HG02571 (cell line): ENCODE measurements around the gene DOCK1.
"Not testable (repeated sequence)": the region's sequence is repeated elsewhere in the genome, so short reads cannot be mapped to it uniquely, and the experiment has no call there.

ENCODE experiments used
- ATAC-seq: cut with Tn5 transposase; IDR thresholded peaks from one replicate; pipeline ENCODE4 v1.9.1; 2021; ENCODE audit warnings: mild to moderate bottlenecking, moderate library complexity; ENCODE audit not compliant: unreplicated experiment

The DOCK1 gene

GRCh38 chr10:126902157-126902556 lies 3.1 kb upstream of the DOCK1 start:
- ATAC-seq = no peak

DNA sequence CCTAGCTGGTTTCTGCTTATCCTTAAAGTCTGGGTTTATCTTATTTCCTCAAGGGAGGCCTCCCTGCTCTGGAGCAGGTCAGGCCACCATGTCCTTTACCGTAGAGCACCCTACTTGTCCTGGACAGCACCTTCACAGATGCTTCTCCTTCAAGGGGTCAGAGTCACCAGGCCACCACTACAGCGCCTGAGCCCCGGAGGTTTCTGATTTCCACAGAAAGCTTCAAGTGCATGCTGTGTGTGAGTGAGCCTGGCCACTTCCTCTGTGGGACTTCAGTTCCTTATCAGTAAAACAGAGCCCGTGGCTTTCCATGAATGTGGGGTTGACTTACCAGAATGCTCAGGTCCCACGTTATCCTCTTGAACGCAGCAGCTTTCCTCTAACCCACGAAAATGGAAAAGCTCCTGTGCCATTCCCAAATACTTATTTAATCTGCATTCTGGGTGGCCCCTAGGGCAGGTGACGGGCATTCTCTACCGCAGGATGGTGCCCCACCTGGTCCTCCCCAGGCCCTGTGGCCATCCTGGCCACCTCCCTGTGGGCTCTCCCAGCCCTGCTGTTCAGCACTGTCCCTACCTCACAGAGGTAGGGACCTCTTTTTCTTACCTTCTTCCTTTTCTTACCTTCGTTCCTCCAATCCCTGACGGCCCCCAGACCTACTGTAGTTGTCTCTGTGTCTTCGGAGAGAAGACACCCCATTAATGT lies 1.4 kb upstream of the DOCK1 start:
- no peak for ATAC-seq

- ATAC-seq = no peak
Observed at GRCh38 chr10:126904516-126904817, 761 bp upstream of the DOCK1 start.

DNA sequence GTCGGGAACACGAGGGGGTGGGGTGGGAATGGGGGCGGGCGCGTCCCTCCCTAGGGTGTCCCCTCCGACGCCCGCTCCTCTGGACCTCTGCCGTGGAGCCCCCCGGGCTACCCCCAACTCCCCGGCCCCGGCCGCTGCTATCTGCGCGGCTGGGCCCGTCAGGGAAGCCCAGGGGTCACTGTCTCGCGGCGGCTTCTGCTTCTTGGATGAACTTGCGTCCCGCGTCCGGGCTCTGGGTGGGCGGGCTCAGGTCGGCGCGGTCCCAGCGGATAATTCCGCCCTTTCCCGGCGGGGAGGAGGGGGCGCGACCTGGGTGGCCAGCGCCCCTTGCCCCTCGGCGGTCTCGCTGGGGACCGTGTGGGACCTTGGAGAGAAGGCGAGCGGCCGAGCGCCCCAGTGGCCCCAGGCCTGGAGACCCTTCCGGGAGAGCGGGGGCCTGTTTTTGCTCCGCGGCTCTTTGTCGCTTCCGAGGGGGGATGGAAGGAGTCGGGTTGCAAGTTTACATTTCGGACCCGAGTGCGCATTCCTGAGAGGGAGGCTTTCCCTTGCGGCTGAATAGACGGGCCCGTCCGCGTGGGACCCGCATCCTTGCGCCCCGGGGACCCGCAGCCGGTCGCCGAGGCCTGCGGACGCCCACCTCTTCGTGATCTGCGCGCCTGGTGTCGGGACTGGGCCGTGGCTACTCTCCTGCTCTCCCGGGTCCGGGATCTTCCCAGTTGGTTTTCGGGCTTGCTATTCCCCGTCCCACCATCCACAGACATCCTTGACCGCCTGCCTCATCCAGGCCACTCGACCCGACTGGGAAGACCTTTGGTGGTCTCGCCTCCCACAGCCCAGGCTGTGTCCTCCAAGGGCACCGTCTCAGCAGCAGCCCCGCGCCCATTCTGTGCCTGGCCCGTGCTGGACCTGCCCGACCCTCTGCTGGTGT lies 812 bp downstream of the DOCK1 start:
- no peak for ATAC-seq

GRCh38 chr10:126906704-126907422 lies 1.6 kb downstream of the DOCK1 start:
- ATAC-seq = no peak

DNA sequence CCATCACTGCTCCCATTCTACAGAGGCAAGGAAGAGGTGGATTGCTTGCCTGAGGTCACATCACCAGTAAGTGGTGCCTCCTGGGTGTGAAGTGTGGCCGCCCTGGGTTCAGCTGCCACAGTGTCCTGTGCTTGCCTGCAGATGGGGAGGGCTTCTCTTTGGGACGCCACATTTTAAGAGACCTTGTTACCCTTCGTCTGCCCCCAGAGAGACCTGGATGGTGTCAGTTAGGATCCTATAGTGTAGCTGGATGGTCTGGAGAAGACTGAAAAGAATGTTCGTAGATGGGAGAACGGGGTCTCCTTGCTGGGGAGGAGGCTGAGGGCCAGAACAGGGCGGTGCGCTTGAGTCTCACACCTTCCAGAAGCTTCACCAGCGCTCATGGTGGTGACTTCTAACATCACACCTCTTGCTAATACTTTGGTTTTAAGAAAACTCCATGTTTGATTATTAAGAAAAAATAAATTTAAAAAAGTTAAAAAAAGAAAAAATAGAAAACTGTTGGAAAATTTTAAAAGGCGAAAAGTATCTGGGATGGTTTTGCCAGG lies 2.3 kb downstream of the DOCK1 start:
- ATAC-seq = no peak

GRCh38 chr10:126908225-126908624 lies 3.0 kb downstream of the DOCK1 start:
- ATAC-seq = no peak

- no peak for ATAC-seq
Observed at GRCh38 chr10:126908729-126909128, 3.5 kb downstream of the DOCK1 start.

DNA sequence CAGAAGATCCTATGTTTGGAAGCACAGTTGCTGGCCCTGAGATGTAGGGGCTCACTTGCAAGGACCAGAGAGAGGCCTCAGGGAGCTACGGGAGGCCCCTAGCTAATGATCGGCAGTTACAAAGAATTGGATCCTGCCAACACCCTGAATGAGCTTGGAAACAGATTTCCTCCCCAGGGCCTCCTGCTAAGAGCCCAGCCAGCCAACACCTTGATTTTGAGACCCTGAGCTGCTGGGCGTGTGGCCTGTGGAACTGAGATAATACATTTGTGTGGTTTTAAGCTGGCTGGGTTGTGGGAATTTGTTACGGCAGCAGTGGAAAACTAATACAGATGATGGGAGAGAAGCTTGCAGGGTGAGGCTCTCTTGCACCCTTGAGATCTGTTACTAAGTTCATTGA lies 3.9 kb downstream of the DOCK1 start:
- no peak for ATAC-seq

DNA sequence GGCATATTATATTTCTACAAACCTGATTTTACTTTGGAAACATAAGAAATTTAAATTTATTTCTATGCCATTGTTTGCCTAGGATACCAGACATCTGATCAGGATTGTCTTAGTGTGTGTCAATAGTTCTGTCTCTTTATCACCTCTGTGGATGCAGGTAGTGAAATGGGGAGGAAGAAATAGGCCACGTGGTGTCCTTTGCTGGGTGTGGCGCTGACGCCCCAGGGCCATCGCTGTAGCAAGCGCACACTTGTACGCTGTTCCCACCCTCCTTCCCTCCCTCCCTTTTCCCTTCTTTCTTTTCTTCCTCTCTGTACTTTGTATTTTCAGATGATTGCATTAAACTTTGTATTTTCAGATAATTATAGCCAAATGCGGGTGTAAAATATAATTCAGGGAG lies 5.0 kb downstream of the DOCK1 start:
- no peak for ATAC-seq

- no peak for ATAC-seq
Observed at GRCh38 chr10:126910798-126911197, 5.6 kb downstream of the DOCK1 start.

GRCh38 chr10:126911301-126911700 lies 6.1 kb downstream of the DOCK1 start:
- ATAC-seq = no peak

GRCh38 chr10:126913316-126913715 lies 8.1 kb downstream of the DOCK1 start:
- no peak for ATAC-seq

- ATAC-seq = no peak
Observed at GRCh38 chr10:126914561-126914960, 9.3 kb downstream of the DOCK1 start.

DNA sequence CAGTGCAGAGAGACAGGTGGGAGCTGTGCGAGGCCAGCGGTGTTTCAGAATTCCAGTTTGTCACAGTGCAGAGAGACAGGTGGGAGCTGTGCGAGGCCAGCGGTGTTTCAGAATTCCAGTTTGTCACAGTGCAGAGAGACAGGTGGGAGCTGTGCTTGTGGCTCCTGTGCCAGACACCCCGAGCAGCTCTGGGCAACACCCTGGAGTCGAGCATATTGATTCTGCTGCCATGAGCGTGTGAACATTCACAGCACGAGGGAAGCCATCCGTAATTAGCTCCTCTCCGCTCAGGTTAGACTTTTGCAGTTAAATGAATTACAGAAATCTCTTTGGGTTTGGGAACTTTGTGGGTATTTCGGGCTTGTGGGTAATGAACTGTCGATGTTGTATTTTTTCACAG lies 11.7 kb downstream of the DOCK1 start:
- not testable (repeated sequence) for ATAC-seq

- ATAC-seq = no peak
Observed at GRCh38 chr10:126917375-126917774, 12.1 kb downstream of the DOCK1 start.

- no peak for ATAC-seq
Observed at GRCh38 chr10:126917975-126918908, 13.0 kb downstream of the DOCK1 start.

- no peak for ATAC-seq
Observed at GRCh38 chr10:126919426-126919825, 14.2 kb downstream of the DOCK1 start.

DNA sequence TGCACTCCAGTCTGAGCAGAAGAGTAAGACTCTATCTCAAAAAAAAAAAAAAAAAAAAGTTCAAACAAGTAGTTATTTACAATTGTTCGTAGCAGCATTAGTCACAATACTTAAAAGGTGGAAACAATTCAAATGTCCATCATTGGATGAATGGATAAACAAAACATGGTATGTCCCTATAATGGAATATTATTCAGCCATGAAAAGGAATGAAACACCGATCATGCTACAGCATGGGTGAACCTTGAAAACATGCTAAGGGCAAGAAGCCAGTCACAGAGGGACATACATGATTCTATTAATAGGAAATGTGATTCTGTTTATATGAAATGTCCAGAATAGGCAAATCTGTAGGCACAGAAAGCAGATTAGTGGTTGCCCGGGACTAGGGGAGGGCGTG lies 15.9 kb downstream of the DOCK1 start:
- ATAC-seq = no peak

DNA sequence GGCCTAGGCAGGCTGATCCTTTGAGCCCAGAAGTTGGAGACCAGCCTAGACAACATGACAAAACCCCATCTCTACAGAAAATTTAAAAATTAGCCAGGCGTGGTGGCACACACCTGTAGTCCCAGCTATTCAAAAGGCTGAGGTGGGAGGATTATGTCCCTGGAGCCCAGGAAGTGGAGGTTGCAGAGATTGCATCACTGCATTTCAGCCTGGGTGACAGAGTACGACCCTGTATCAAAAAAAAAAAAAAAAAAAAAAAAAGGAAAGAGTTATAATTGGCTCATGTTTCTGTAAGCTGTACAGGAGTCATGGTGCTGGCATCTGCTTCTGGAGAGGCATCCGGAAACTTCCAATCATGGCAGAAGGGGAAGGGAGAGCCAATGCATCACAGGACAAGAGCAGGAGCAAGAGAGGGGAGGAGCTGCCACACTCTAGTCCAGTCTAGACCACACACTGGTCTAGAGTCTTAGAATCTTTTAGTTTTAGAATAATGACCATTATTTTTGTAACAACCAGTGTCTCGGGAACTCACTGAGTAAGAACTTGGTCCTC lies 16.8 kb downstream of the DOCK1 start:
- ATAC-seq = no peak
